HG03571 (cell line): ENCODE data around the gene OGFOD3.
"Not testable (repeated sequence)": the region's sequence is repeated elsewhere in the genome, so short reads cannot be mapped to it uniquely, and the experiment has no call there.

ENCODE experiments used
- ATAC-seq: cut with Tn5 transposase; IDR thresholded peaks from one replicate; pipeline ENCODE4 v1.9.1; 2021; ENCODE audit not compliant: unreplicated experiment

OGFOD3 gene

GRCh38 chr17:82388223-82388921 lies 30.0 kb downstream of the OGFOD3 start:
- ATAC-seq = no peak

GRCh38 chr17:82387705-82388106 lies 30.7 kb downstream of the OGFOD3 start:
- no peak for ATAC-seq

GRCh38 chr17:82386881-82387704 lies 31.3 kb downstream of the OGFOD3 start:
- no peak for ATAC-seq

- ATAC-seq = no peak
Observed at GRCh38 chr17:82386255-82386831, 32.0 kb downstream of the OGFOD3 start.

GRCh38 chr17:82385559-82386254 lies 32.7 kb downstream of the OGFOD3 start:
- ATAC-seq = no peak

- ATAC-seq = no peak
Observed at GRCh38 chr17:82384730-82385481, 33.5 kb downstream of the OGFOD3 start.

- no peak for ATAC-seq
Observed at GRCh38 chr17:82384051-82384729, 34.2 kb downstream of the OGFOD3 start.

GRCh38 chr17:82383411-82383810 lies 35.0 kb downstream of the OGFOD3 start:
- ATAC-seq = no peak

- ATAC-seq = no peak
Observed at GRCh38 chr17:82382933-82383255, 35.5 kb downstream of the OGFOD3 start.

- not testable (repeated sequence) for ATAC-seq
Observed at GRCh38 chr17:82382220-82382932, 36.0 kb downstream of the OGFOD3 start.

- not testable (repeated sequence) for ATAC-seq
Observed at GRCh38 chr17:82381703-82382009, 36.7 kb downstream of the OGFOD3 start.

GRCh38 chr17:82380860-82381702 lies 37.3 kb downstream of the OGFOD3 start:
- ATAC-seq = no peak

GRCh38 chr17:82378741-82379021 lies 39.7 kb downstream of the OGFOD3 start:
- ATAC-seq = no peak

- ATAC-seq = no peak
Observed at GRCh38 chr17:82377924-82378740, 40.3 kb downstream of the OGFOD3 start.

- ATAC-seq = not testable (repeated sequence)
Observed at GRCh38 chr17:82377294-82377693, 41.1 kb downstream of the OGFOD3 start.

- ATAC-seq = no peak
Observed at GRCh38 chr17:82376042-82376730, 42.2 kb downstream of the OGFOD3 start.

- ATAC-seq = no peak
Observed at GRCh38 chr17:82375359-82376041, 42.9 kb downstream of the OGFOD3 start.
